Fibroblast of skin of left quadriceps (primary cell): ENCODE measurements around the gene ARL6.
"Not testable (repeated sequence)": the region's sequence is repeated elsewhere in the genome, so short reads cannot be mapped to it uniquely, and the experiment has no call there.

Experiments
- DNase-seq, 2 experiments: peaks; one replicate each; pipeline ENCODE4 v3.0.0-alpha.2; 2013; ENCODE audit warnings: low read depth in 2 of 2

The ARL6 gene

DNA sequence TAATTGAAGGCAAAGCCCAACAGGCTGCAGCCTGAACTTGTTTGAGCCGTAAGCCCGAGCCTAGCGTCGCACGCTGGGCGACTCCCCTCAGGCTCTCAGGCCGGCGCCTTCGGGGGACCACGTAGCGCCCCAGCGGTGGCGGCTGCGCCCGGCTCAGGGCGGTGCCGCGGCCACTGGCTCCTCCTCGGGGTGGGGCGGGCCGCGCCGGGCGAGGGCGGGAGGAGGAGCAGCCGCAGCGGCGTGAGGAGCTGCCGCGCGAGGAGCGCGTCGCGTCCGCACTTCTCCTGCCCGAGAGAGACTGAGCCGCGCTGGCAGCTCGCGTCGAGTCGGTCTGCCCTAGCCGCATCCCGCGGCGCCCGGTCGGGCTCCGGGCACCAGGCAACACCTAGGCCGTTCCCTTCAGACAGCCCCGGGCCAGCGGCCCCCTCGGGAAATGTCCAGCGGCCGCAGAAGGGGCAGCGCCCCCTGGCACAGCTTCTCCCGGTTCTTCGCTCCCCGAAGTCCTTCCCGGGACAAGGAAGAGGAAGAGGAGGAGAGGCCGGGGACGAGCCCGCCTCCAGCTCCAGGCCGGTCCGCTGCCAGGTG, 57.3 kb downstream of the ARL6 start, which contains the start of gene CRYBG3:
Gene CRYBG3 (plus strand): TSS at position 238 of the 585 bp plus-strand sequence. CDS start 196 bp downstream, at position 434.
- DNase-seq, result peak; percentile 62 to 64

DNA sequence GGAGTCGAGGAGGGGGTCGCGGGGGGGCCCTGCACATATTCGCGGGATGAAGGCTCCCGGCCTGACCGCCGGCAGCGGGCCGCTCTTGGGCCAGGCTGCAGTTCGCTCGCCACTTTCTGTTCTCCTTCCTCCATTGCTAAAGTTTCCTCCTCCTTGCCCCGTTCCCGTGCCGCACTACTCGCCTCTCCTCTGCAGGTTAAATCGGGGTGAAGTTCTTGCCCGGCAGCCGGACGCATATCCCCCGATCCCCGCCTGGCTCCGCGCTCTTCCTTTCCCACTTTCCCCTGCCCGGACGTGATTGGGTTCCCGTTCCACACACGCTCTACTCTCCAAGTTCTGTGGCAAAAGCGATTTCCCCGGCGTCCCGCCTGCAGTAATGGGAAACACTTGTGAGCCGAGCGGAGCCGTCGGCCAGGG, 57.8 kb downstream of the ARL6 start:
- peak; percentile 32 to 33 for DNase-seq

DNA sequence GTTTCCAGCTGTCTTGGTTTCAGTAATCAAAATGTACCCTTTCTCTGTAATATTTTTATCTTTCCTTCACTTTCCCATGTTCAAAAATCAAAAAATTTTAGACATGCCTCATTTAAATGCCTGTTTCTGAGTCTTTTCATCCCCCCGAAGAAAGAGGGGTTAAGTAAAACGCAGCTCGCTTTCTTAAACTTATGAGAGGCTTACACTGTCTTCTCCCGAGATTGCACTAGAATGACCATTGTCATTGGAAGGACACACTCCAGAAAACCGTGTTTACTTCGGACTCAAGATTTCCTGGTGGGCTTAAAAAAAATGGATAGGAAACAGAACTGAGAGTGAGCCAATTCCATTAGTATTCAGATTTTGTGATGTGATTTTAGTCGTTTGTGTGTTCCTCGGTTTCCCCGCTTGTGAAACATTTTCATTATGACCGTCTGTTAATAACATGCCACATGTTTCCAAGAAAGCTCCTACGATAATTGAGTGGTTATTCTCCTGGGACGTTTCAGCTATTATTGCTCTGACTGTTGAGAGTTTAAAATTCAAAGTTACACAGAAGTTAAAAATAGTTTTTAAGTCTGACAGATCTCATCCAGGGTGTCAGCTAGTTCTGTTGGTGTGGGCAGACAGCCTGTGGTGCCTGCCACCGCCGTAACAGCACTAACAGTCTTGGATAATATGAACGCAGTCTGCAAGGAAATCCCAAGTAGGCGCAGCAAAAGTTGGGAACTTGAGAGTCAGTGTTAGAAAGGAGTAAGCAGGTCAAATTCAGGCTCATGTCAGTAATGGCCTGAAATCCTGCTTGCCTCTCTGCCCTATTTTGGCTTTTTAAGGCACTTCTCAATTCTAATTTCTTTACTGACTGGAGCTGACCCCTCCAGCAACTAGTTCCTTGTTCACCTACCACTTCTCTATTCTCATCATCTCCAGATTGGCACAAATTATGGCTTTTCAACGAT, 58.8 kb downstream of the ARL6 start:
- no peak for DNase-seq

DNA sequence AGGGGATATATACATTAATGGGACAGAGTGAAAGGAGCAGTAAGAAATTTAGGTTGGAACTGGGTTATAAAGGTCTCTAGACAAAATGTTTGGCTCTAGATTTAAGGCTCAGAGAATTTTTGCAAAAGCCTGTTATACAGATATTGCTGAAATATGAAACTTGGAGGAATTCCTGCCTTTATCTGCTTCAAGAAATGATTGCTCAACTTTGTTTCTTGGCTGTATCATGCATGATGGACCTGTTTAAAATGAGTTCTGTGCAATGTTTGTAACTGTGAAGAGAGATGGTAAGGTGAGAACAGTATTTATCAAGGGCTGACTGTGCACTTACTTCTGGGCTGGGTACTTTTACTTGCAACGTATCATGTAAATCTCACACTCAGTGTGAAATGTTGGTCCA, 60.5 kb downstream of the ARL6 start:
- no peak for DNase-seq

DNA sequence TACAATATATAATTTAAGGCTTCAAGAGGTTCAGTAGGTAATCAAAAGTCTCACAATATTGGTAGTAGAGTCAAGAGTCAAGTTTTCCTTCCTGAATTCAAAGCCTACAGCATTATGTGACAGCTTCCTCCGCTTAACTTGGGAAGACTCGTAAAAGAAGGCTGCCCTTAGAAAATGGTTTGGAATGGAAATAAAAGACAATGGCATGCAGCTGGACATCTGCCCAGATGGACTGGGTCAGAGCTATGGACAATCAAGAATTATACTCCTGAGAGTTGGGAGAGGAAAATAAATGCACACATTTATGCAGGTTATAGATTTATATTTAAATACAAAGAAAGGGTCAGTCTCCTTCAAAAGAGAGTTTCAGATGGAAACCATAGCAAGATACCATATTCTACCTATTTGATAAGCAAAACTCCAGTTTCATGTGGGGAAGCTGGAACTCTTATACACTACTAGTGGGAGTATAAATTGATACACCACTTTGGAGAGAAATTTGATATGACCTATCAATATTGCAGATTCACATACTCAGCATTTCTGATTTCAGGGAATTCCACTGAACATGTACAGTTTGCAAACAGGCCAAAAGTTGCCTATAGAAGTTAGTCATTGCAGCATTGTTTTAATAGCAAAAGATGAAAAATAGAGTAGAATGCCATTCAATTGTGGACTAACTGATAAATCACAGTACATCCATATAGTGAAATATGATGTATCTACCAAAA, 63.3 kb downstream of the ARL6 start:
- DNase-seq, result no peak

DNA sequence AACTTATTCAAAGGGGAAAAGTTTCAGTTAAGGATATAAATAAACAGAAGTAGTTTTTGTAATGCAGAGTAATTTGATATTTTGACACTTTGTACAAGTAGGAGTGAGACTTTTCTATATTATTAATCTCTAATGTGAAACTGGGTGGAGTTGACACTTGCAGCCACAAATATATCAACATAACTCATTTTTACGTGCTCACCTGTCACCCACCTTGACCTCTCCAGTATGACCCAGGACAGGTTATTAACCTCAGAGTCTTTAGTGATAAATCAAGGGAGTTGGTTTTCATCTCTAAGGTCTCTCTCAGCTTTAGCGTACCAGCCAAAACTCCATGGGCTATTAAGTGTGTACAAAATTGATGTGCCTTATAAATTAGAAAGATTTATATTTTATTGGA, 64.6 kb downstream of the ARL6 start:
- no peak for DNase-seq

DNA sequence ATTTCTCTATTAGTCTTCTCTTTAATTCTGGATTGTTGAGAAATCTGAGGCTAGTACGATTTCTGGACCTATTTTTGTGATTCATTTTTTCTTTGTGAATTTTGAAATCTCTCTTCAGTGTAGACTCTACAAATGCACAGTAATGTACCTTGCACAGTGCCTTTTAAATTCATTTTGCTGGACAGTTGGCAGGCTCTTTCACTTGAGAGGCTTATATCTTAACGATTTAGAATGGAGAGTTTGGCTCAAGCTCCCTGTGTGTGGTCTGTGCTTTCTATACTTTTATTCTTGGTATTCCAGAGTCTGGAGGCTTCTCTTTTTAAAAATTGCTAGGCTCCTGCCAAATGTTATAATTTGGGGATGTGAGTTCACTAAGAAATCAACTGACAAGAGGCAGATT, 66.1 kb downstream of the ARL6 start:
- DNase-seq, result no peak

DNA sequence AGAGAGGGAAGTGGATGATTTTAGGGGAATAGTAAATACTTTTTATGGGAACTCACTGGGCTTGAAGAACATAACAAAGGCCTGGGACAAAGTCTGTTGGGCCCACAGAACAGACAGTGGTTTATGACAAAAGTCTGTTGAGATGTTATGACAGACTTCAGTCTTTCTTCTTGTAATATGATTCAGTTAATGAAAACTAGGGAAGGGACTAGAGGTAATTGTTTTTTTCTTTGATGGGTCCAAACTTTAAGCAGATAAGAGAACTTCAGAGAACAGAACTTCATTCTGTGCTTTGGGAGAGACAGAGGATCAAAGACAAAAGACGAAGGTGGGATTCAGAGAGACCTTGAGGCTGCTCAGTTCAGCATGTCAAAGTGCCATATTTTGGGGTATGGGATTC, 66.6 kb downstream of the ARL6 start:
- DNase-seq, result no peak

DNA sequence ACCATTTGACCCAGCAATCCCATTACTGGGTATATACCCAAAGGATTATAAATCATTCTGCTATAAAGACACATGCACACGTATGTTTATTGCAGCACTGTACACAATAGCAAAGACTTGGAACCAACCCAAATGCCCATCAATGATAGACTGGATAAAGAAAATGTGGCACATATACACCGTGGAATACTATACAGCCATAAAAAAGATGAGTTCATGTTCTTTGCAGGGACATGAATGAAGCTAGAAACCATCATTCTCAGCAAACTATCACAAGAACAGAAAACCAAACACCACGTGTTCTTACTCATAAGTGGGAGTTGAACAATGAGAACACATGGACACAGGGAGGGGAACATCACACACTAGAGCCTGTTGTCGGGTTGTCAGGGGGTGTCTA, 68.6 kb downstream of the ARL6 start:
- DNase-seq, result not testable (repeated sequence)

DNA sequence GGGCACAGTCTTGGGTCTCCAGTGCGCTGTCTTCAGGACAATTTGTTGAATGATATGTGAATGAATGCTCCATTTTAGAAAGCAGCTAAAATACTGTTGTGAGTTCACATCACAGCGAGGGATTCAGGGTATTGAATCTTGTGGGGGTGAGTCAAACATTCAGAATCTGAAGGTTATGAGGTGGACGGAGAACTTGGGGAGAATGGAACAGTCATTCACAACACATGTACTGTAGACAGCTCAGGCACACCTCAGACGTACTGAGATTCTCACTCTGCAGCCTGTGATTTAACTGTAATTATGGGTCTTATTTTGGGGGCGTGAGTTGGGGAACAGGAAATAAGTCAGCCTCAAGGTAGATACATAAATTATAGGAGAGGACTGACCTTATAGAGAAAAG, 71.2 kb downstream of the ARL6 start:
- DNase-seq, result no peak

DNA sequence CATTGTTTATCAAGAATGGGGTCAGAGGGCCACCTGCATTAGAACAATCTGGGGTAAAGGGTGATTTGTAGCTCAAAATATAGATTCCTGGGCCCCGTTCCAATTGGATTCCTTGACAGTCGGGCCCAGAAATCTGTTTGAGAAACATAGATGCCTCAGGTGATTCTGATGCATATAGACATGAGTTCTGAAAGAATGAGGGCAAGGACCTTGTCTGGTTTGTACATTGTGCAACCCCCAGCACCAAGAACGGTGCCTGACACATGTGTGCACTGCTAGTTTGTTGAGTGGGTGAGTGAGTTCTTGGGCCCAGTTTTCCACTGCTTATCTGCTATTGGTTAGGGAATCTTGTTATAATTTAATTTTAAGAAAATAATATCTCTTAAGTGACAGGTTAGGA, 73.8 kb downstream of the ARL6 start:
- DNase-seq, result no peak

DNA sequence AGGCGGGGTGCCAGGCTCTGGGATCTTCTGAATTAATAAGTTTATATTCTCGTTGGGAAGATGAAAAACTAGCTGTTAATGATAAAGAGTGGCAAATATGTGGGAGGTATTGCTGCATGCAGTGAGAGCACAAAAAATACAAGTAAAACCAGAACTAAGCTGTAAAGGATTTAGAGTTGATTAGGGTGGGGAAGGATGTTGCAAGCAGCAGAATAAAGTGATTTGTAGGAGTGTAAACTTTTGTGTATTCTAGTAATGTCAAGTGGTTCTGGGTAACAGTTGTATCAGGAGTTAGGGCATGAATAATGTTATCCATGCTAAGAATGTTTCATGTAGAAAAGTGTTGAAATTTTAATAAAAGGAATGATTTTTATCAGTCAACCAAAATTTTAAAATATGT, 75.4 kb downstream of the ARL6 start:
- DNase-seq, result no peak

DNA sequence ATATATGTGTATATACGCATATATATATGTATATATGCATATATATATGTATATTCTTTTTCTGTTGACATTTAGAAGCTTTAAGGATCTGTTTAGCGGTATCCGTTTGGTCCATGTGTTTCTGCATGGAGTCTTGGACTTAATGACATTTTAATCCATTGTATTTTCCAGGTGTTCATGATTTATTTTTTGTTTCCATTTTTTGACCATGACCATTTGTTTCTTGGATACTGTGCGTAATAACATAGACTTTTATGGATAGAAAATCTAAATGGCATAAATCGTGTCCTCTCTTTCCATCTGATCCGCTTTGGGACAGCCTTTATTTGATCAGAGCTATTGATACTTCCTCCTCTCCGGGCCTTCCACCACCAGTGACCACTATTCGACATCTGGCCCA, 76.7 kb downstream of the ARL6 start:
- no peak for DNase-seq

DNA sequence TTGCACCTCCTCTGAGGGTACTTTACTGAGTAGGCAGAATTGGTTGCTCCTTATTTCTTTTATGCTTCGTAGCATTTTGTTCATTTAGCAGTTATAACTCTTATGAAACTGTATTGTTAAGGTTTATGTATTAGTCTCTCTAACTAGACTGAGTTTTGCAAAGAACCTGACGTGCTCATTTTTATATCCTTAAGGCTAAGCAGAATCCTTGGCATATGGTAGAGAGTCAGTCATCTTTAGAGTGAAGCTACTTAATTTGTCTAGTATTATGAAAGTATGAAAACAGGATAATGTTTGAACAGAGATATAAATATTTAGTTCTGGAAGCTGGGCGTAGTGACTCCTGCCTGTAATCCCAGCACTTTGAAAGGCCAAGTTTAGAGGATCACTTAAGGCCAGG, 77.4 kb downstream of the ARL6 start:
- no peak for DNase-seq

DNA sequence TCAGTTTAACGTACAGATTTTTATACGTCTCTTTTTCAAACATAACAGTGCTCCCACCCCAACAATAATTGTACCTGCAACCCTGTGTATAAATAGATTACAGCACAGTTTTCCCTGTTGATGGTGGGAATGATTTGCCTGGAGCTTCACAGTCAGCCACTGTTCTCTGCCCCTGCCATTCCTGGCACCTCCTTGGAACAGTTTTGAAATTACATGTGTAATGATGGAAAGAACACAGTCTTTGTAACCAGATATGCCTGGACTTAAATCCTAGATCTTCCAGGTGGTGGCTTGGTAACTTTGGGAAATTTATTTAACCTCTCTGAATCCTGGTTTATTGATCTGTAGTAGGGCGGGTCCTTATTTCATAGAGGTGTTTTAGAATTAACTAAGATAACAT, 84.2 kb downstream of the ARL6 start:
- no peak for DNase-seq
